PC-9 (cell line): ENCODE data around the gene NFIA. TPM values are rescaled to one million over a fixed set of nuclear protein-coding genes. Genes with fewer than 3 reads are reported as not detected.

Experiments used
- BruUV-seq: library from RNA; stranded (reverse); fragments of 400-500 nt; replicated peaks from 2 replicates; lab custom pipeline; 2021; lab: Mats Ljungman, UMichigan
- CTCF ChIA-PET: fragments of 300-600 bp; sonication (Branson Sonifier 250); formaldehyde crosslinking; loops from one replicate; lab custom pipeline; 2022; ENCODE audit warnings: antibody characterized with exemption; lab: Charles Lee
- POLR2A ChIA-PET: fragments of 300-600 bp; sonication (Branson Sonifier 250); formaldehyde crosslinking; loops from one replicate; lab custom pipeline; 2022; ENCODE audit warnings: antibody characterized with exemption; ENCODE audit not compliant: unreplicated experiment; lab: Charles Lee
- DNase-seq, 2 experiments: peaks; one replicate each; pipeline versions ENCODE4 v3.0.0 to v3.0.0-alpha.2; 2015 to 2022; ENCODE audit warnings: mixed read lengths in 1 of 2
- H2AFZ ChIP-seq: fragments of 200-600 bp; sonication (generic); 2 replicates; pipeline ENCODE4 v1.8.1; 2017; ENCODE audit warnings: antibody characterized with exemption
- H3F3A ChIP-seq: fragments of 200-600 bp; sonication (generic); 2 replicates; pipeline ENCODE4 v1.8.1; 2017; ENCODE audit warnings: antibody characterized with exemption, mild to moderate bottlenecking, low read depth; ENCODE audit not compliant: insufficient read depth
- H3K27ac ChIP-seq: fragments of 200-600 bp; sonication (generic); 2 replicates; pipeline ENCODE4 v1.6.1; 2016; ENCODE audit warnings: mixed run types
- H3K27me3 ChIP-seq: fragments of 200-600 bp; sonication (generic); 2 replicates; pipeline ENCODE4 v1.6.1; 2016; ENCODE audit warnings: low read depth, mixed run types; ENCODE audit not compliant: insufficient read depth
- H3K36me3 ChIP-seq: fragments of 200-600 bp; sonication (generic); 2 replicates; pipeline ENCODE4 v1.6.1; 2016; ENCODE audit warnings: low read depth, mixed run types
- H3K4me1 ChIP-seq: fragments of 200-600 bp; sonication (generic); replicated peaks from 2 replicates; pipeline ENCODE4 v1.6.1; 2016; ENCODE audit warnings: mixed run types; ENCODE audit not compliant: insufficient read depth
- H3K4me2 ChIP-seq: fragments of 200-600 bp; sonication (generic); 2 replicates; pipeline ENCODE4 v1.6.1; 2017; ENCODE audit warnings: mixed run types
- H3K4me3 ChIP-seq: fragments of 200-600 bp; sonication (generic); 2 replicates; pipeline ENCODE4 v1.6.1; 2016; ENCODE audit warnings: mixed run types
- H3K79me2 ChIP-seq: fragments of 200-600 bp; sonication (generic); 2 replicates; pipeline ENCODE4 v1.6.1; 2017; ENCODE audit warnings: low read depth, mixed run types
- H3K9me2 ChIP-seq: fragments of 200-600 bp; sonication (generic); 2 replicates; pipeline ENCODE4 v1.8.1; 2017; ENCODE audit warnings: mild to moderate bottlenecking; ENCODE audit not compliant: insufficient read depth
- H3K9me3 ChIP-seq: fragments of 200-600 bp; sonication (generic); 2 replicates; pipeline ENCODE4 v1.8.1; 2016; ENCODE audit warnings: low read depth; ENCODE audit not compliant: insufficient read depth
- H4K20me1 ChIP-seq: fragments of 200-600 bp; sonication (generic); 2 replicates; pipeline ENCODE4 v1.8.1; 2017; ENCODE audit not compliant: insufficient read depth
- EZH2 ChIP-seq: fragments of 200-600 bp; sonication (generic); IDR thresholded peaks from 2 replicates; pipeline ENCODE4 v1.8.0; 2017; ENCODE audit warnings: antibody characterized with exemption, low read depth
- intact Hi-C: fragments of 100-400 bp; cut with micrococcal nuclease; formaldehyde crosslinking; loops from one replicate; pipeline ENCODE4 v1.10.0; 2022; ENCODE audit not compliant: unreplicated experiment
- total RNA-seq: library from RNA; stranded (reverse); gene quantifications from 2 replicates; pipeline ENCODE4 v1.2.3, GENCODE V29; 2021
- TF ChIP-seq, protein P1 (sequence below): fragments of 200-600 bp; sonication (generic); conservative IDR thresholded peaks from 2 replicates; pipeline ENCODE4 v1.6.1; 2017; ENCODE audit warnings: mixed run types, antibody characterized with exemption, mild to moderate bottlenecking, moderate library complexity

Gene NFIA
- total RNA-seq, 1 experiment from 2014 or later: 26.7 TPM

DNA sequence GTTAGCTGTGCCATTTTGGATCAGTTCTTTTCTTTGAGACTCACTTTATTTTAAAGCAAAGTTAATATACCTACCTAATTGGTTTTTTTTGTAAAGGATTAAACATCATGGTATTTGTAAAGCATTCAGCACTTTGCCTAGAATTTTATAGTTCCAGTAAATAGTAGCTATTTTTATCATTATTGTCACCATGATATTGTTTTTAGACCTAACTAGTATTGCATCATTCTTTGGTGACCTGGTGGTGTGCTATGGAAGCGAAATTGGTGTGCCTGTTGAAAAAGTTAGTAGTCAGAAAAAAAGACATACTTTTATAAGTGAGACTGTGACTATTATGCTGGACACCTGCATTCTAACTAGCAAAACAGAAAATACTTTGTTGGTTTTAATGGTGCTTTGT, 81.0 kb downstream of the NFIA start:
- ChIA-PET CTCF (interaction anchor here (0.6 kb wide), 1 partner anchor 18 kb away, joined by 4 read pairs; no protein-coding TSS in a partner anchor), POLR2A (no interaction called here)
- no TSS peak for BruUV-seq
- no peak overlapping the region for H2AFZ ChIP-seq
- no peak overlapping the region for H3K4me3 ChIP-seq
- no peaks in the 10 kb centered on the region for H3K27me3 ChIP-seq
- no peaks in the 10 kb centered on the region for H3K9me3 ChIP-seq
- H4K20me1 ChIP-seq: no peaks in the 10 kb centered on the region
- no peak overlapping the region for H3K4me2 ChIP-seq
- DNase-seq: no peak
- H3K27ac ChIP-seq: no peak overlapping the region
- H3K36me3 ChIP-seq: no peaks in the 10 kb centered on the region
- H3F3A ChIP-seq: peaks cover 3% of the 10 kb centered on the region; the same call in 1 of the 2 replicates
- H3K4me1 ChIP-seq: peaks cover 11% of the 10 kb centered on the region
- TF ChIP-seq EZH2: no peak
- TF ChIP-seq, protein P1, sequence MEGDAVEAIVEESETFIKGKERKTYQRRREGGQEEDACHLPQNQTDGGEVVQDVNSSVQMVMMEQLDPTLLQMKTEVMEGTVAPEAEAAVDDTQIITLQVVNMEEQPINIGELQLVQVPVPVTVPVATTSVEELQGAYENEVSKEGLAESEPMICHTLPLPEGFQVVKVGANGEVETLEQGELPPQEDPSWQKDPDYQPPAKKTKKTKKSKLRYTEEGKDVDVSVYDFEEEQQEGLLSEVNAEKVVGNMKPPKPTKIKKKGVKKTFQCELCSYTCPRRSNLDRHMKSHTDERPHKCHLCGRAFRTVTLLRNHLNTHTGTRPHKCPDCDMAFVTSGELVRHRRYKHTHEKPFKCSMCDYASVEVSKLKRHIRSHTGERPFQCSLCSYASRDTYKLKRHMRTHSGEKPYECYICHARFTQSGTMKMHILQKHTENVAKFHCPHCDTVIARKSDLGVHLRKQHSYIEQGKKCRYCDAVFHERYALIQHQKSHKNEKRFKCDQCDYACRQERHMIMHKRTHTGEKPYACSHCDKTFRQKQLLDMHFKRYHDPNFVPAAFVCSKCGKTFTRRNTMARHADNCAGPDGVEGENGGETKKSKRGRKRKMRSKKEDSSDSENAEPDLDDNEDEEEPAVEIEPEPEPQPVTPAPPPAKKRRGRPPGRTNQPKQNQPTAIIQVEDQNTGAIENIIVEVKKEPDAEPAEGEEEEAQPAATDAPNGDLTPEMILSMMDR: no peak
- no peaks in the 10 kb centered on the region for H3K9me2 ChIP-seq
- H3K79me2 ChIP-seq: 0 out of 2 replicates have a peak, but pooled peaks cover 9% of the 10 kb centered on the region
- intact Hi-C loops: no loop called here

- Histone ChIP-seq H3K9me2 (no peaks in the 10 kb centered on the region), H3K27ac (no peak overlapping the region), H3K4me1 (peaks cover 12% of the 10 kb centered on the region), H3K4me2 (no peak overlapping the region), H3K4me3 (no peak overlapping the region), H4K20me1 (no peaks in the 10 kb centered on the region), H2AFZ (no peak overlapping the region), H3K79me2 (0 out of 2 replicates have a peak, but pooled peaks cover 16% of the 10 kb centered on the region), H3K27me3 (no peaks in the 10 kb centered on the region), H3K36me3 (no peaks in the 10 kb centered on the region), H3F3A (peaks cover 7% of the 10 kb centered on the region), H3K9me3 (no peaks in the 10 kb centered on the region)
- BruUV-seq: no TSS peak
- ChIA-PET CTCF (no interaction called here), POLR2A (no interaction called here)
- no peak for TF ChIP-seq EZH2
- TF ChIP-seq, protein P1: no peak
- intact Hi-C loops: no loop called here
- DNase-seq: no peak
These were observed 83.0 kb downstream of the NFIA start for GRCh38 chr1:61165402-61165801.

- no peak for TF ChIP-seq EZH2
- TF ChIP-seq, protein P1: no peak
- intact Hi-C loops: no loop called here
- peaks cover 19% of the 10 kb centered on the region for H3K4me1 ChIP-seq
- H3K4me2 ChIP-seq: no peak overlapping the region
- peaks cover 31% of the 10 kb centered on the region; the same call in 1 of the 2 replicates for H3K79me2 ChIP-seq
- no peaks in the 10 kb centered on the region for H3K9me3 ChIP-seq
- H3K36me3 ChIP-seq: no peaks in the 10 kb centered on the region
- no peaks in the 10 kb centered on the region for H3K27me3 ChIP-seq
- no peak for DNase-seq
- no peak overlapping the region for H3K4me3 ChIP-seq
- ChIA-PET POLR2A (interaction anchor here (0.6 to 0.7 kb wide), 2 partner anchors 75 to 119 kb away, joined by 5 to 8 read pairs; no protein-coding TSS in a partner anchor), CTCF (no interaction called here)
- H4K20me1 ChIP-seq: no peaks in the 10 kb centered on the region
- H2AFZ ChIP-seq: no peak overlapping the region
- no TSS peak for BruUV-seq
- H3F3A ChIP-seq: peaks cover 13% of the 10 kb centered on the region
- H3K9me2 ChIP-seq: peaks cover 5% of the 10 kb centered on the region; the same call in 1 of the 2 replicates
- no peak overlapping the region for H3K27ac ChIP-seq
These were observed 84.9 kb downstream of the NFIA start for GRCh38 chr1:61167309-61167708.
